Caco-2 (cell line): Measurements from ENCODE around the gene MYOZ2. TPM values are rescaled to one million over a fixed set of nuclear protein-coding genes. Genes with fewer than 3 reads are reported as not detected.

Experiments
- BruUV-seq: library from RNA; stranded (reverse); fragments of 400-500 nt; replicated peaks from 2 replicates; lab custom pipeline; 2021; lab: Mats Ljungman, UMichigan
- CTCF ChIA-PET: fragments of 300-600 bp; sonication (Branson Sonifier 250); formaldehyde crosslinking; loops from one replicate; lab custom pipeline; 2022; ENCODE audit warnings: antibody characterized with exemption; lab: Charles Lee
- POLR2A ChIA-PET: fragments of 300-600 bp; sonication (Branson Sonifier 250); formaldehyde crosslinking; loops from one replicate; lab custom pipeline; 2022; ENCODE audit warnings: antibody characterized with exemption; lab: Charles Lee
- DNase-seq, 2 experiments: peaks; one replicate each; pipeline versions ENCODE4 v3.0.0 to v3.0.0-alpha.2; 2020 to 2022
- H3K27me3 ChIP-seq: replicated peaks from 2 replicates; pipeline ENCODE4 v1.6.0; 2011; ENCODE audit warnings: low read length; ENCODE audit not compliant: control insufficient read depth, insufficient read depth
- H3K36me3 ChIP-seq: 2 replicates; pipeline ENCODE4 v1.5.1; 2011; ENCODE audit warnings: low read length; ENCODE audit not compliant: control insufficient read depth, insufficient read depth
- H3K4me1 ChIP-seq: fragments of 250-450 bp; sonication (Bioruptor Pico); 2 replicates; pipeline ENCODE4 v1.5.1; 2020; ENCODE audit warnings: mild to moderate bottlenecking
- H3K4me3 ChIP-seq: 2 replicates; pipeline ENCODE4 v1.5.1; 2011; ENCODE audit warnings: low read depth, mild to moderate bottlenecking, control low read depth, low read length
- H3K9me3 ChIP-seq: fragments of 250-450 bp; sonication (Bioruptor Pico); 2 replicates; pipeline ENCODE4 v1.5.1; 2020; ENCODE audit warnings: mild to moderate bottlenecking, moderate library complexity
- H3K27ac Mint-ChIP-seq: one replicate; pipeline ENCODE4 v1.8.0; 2022; ENCODE audit warnings: mixed read lengths; ENCODE audit not compliant: unreplicated experiment
- H3K27me3 Mint-ChIP-seq: one replicate; pipeline ENCODE4 v1.8.0; 2022; ENCODE audit warnings: mixed read lengths; ENCODE audit not compliant: insufficient read depth, unreplicated experiment
- H3K36me3 Mint-ChIP-seq: one replicate; pipeline ENCODE4 v1.8.0; 2022; ENCODE audit warnings: mild to moderate bottlenecking, mixed read lengths; ENCODE audit not compliant: insufficient read depth, unreplicated experiment
- H3K4me1 Mint-ChIP-seq: one replicate; pipeline ENCODE4 v1.8.0; 2022; ENCODE audit warnings: low read depth, mixed read lengths; ENCODE audit not compliant: unreplicated experiment
- H3K4me3 Mint-ChIP-seq: one replicate; pipeline ENCODE4 v1.8.0; 2022; ENCODE audit warnings: mild to moderate bottlenecking, moderate library complexity, mixed read lengths; ENCODE audit not compliant: unreplicated experiment
- H3K9me3 Mint-ChIP-seq: one replicate; pipeline ENCODE4 v1.8.0; 2022; ENCODE audit warnings: mixed read lengths; ENCODE audit not compliant: unreplicated experiment
- intact Hi-C: fragments of 100-400 bp; cut with micrococcal nuclease; formaldehyde crosslinking; loops from one replicate; pipeline ENCODE4 v1.10.0; 2022; ENCODE audit not compliant: unreplicated experiment
- total RNA-seq: library from RNA; stranded (reverse); gene quantifications from 2 replicates; pipeline ENCODE4 v1.2.3, GENCODE V29; 2022
- TF ChIP-seq, protein P1 (sequence below), 2 experiments: fragments of 200-600 bp in 1 of 2; IDR thresholded peaks; 1 replicate in 1 of 2; 2 replicates in 1 of 2; pipeline versions ENCODE4 v1.5.1 to v1.8.0; 2011 to 2022; ENCODE audit warnings: antibody characterized with exemption in 1 of 2, control low read depth in 1 of 2, inconsistent platforms in 1 of 2, low read depth in 1 of 2, low read length in 1 of 2, mild to moderate bottlenecking in 1 of 2, moderate library complexity in 1 of 2; ENCODE audit not compliant: insufficient read depth in 1 of 2, severe bottlenecking in 1 of 2, unreplicated experiment in 1 of 2

MYOZ2 gene
- total RNA-seq, 1 experiment from 2014 or later, result 0.18 TPM

DNA sequence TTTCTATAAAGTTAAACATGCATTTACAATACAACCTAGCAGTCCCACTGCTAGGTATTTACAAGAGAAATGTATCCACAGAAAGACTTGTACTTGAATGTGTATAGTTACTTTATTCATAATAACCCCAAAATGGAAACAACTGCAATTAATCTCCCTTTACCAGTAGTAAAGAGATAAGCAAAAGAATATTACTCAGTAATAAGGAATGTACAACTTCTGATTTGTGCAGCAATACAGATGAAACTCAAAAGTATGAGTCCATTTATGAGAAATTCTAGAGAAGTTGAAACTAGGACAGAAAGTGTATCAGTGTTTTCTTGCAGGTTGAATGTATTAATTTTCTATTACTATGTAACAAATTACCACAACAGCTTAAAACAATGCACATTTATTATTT, 92.1 kb downstream of the MYOZ2 start:
- CTCF ChIA-PET, result no interaction called here
- H3K36me3 ChIP-seq, result no peaks in the 10 kb centered on the region
- POLR2A ChIA-PET, result no interaction called here

DNA sequence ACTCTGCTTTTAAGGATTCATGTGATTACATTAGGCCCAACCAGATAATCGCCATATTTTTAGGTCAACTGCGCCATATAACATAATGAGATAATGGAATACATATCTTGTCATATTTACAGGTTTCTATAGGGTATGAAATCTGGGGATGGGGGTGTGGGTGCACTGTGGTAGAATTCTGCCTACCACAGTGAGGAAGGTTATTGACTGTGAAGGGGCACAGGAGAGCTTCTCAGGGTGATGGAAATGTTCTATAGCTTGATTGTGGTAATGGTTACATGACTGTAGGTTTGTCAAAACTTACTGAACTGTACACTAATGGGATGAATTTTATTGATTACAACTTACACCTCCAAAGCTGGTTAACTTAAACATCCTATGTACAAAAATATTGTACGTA, 92.8 kb downstream of the MYOZ2 start:
- Histone ChIP-seq H3K4me1 (no peaks in the 10 kb centered on the region), H3K9me3 (no peaks in the 10 kb centered on the region), H3K4me3 (no peak overlapping the region), H3K36me3 (no peaks in the 10 kb centered on the region), H3K27me3 (no peaks in the 10 kb centered on the region)
- Mint-ChIP-seq H3K27ac (no peak overlapping the region), H3K27me3 (no peaks in the 10 kb centered on the region), H3K36me3 (peaks cover 55% of the 10 kb centered on the region), H3K4me3 (no peak overlapping the region), H3K9me3 (no peaks in the 10 kb centered on the region), H3K4me1 (no peaks in the 10 kb centered on the region)
- intact Hi-C loops, result no loop called here
- ChIA-PET POLR2A (no interaction called here), CTCF (no interaction called here)
- BruUV-seq, result no TSS peak
- TF ChIP-seq, protein P1, sequence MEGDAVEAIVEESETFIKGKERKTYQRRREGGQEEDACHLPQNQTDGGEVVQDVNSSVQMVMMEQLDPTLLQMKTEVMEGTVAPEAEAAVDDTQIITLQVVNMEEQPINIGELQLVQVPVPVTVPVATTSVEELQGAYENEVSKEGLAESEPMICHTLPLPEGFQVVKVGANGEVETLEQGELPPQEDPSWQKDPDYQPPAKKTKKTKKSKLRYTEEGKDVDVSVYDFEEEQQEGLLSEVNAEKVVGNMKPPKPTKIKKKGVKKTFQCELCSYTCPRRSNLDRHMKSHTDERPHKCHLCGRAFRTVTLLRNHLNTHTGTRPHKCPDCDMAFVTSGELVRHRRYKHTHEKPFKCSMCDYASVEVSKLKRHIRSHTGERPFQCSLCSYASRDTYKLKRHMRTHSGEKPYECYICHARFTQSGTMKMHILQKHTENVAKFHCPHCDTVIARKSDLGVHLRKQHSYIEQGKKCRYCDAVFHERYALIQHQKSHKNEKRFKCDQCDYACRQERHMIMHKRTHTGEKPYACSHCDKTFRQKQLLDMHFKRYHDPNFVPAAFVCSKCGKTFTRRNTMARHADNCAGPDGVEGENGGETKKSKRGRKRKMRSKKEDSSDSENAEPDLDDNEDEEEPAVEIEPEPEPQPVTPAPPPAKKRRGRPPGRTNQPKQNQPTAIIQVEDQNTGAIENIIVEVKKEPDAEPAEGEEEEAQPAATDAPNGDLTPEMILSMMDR (IDR thresholded peaks at IDR 0.05; ENCODE audit: insufficient read depth in 1 of 2, low read depth in 1 of 2, low read length in 1 of 2, severe bottlenecking in 1 of 2, unreplicated experiment in 1 of 2), result no peak
- DNase-seq, result no peak

More for the DNA sequence above, 92.1 kb downstream of the MYOZ2 start:
- H3K4me3 ChIP-seq, result no peak overlapping the region
- H3K27ac Mint-ChIP-seq, result no peak overlapping the region
- no TSS peak for BruUV-seq
- no peak overlapping the region for H3K4me3 Mint-ChIP-seq
- TF ChIP-seq, protein P1 (IDR thresholded peaks at IDR 0.05; ENCODE audit: insufficient read depth in 1 of 2, low read depth in 1 of 2, low read length in 1 of 2, severe bottlenecking in 1 of 2, unreplicated experiment in 1 of 2), result no peak
- H3K27me3 Mint-ChIP-seq, result no peaks in the 10 kb centered on the region
- no peaks in the 10 kb centered on the region for H3K9me3 ChIP-seq
- no peaks in the 10 kb centered on the region for H3K27me3 ChIP-seq
- H3K4me1 ChIP-seq, result no peaks in the 10 kb centered on the region
- peaks cover 56% of the 10 kb centered on the region for H3K36me3 Mint-ChIP-seq
- no peaks in the 10 kb centered on the region for H3K4me1 Mint-ChIP-seq
- no peaks in the 10 kb centered on the region for H3K9me3 Mint-ChIP-seq
- intact Hi-C loops, result no loop called here
- DNase-seq, result no peak

DNA sequence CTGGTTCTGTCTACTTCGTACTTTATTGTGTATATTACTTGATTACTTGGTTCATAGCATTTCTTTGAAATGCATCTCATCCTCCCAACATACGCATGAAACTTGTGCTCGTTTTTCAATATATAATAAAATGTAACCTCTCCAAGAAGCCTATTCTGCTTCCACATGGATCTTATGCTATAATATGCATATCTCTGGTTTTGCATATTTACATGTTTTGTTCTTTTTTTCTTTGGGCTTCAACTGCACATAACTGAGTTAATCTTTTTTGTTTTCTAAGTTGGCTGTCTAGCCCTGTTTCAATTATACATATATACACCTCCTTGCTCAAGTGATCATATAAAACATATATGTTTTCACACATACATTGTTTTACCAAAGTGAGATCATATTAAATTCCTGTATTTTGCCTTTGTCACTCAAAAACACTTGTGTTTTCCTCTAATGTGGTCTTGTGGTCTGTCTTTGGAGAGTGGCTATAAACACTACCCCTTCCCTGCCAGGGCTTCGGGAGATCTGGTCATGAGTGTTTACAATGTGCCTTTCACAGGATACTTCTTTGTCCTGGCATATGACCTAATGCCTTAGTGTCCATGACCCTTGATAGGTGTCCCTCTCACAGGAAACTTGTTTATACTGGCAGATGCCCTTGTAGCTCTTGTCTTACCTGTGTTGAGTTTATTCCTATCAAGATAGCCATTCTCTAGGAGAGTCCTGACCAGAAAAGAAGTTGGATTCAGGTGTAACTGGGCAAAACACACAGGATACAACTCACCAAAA, 94.5 kb downstream of the MYOZ2 start:
- Mint-ChIP-seq H3K4me1 (no peaks in the 10 kb centered on the region), H3K36me3 (peaks cover 41% of the 10 kb centered on the region), H3K27ac (no peak overlapping the region), H3K9me3 (no peaks in the 10 kb centered on the region), H3K4me3 (no peak overlapping the region), H3K27me3 (no peaks in the 10 kb centered on the region)
- Histone ChIP-seq H3K27me3 (no peaks in the 10 kb centered on the region), H3K9me3 (no peaks in the 10 kb centered on the region), H3K4me1 (no peaks in the 10 kb centered on the region), H3K4me3 (no peak overlapping the region), H3K36me3 (no peaks in the 10 kb centered on the region)
- no TSS peak for BruUV-seq
- CTCF ChIA-PET, result no interaction called here
- TF ChIP-seq, protein P1 (IDR thresholded peaks at IDR 0.05; ENCODE audit: insufficient read depth in 1 of 2, low read depth in 1 of 2, low read length in 1 of 2, severe bottlenecking in 1 of 2, unreplicated experiment in 1 of 2), result no peak
- POLR2A ChIA-PET, result no interaction called here
- no peak for DNase-seq
- intact Hi-C loops, result no loop called here
